GM23338 (cell line): ENCODE measurements around the gene ARHGEF1. TPM values are rescaled to one million over a fixed set of nuclear protein-coding genes. Genes with fewer than 3 reads are reported as not detected.
A peak's percentile ranks its signal among the peaks of the same experiment; 100 is the strongest.

Experiments used
- ATAC-seq: fragments of 200-7000 bp; cut with Tn5 transposase; 3 replicates; pipeline ENCODE4 v1.9.1; 2020
- DNase-seq: peaks from one replicate; pipeline ENCODE4 v3.0.0-alpha.2; 2015; ENCODE audit warnings: low spot score
- H2AFZ ChIP-seq: fragments of 200-600 bp; sonication (generic); 2 replicates; pipeline ENCODE4 v1.8.0; 2016; ENCODE audit warnings: antibody characterized with exemption, mild to moderate bottlenecking, moderate library complexity
- H3F3A ChIP-seq: fragments of 200-600 bp; sonication (generic); replicated peaks from 2 replicates; pipeline ENCODE4 v1.8.0; 2017; ENCODE audit warnings: antibody characterized with exemption, mixed run types, low read depth
- H3K27ac ChIP-seq: fragments of 200-600 bp; sonication (generic); 2 replicates; pipeline ENCODE4 v1.6.1; 2016; ENCODE audit warnings: low read depth
- H3K27me3 ChIP-seq: fragments of 200-600 bp; sonication (generic); 2 replicates; pipeline ENCODE4 v1.8.0; 2016; ENCODE audit warnings: mild to moderate bottlenecking, mixed run types, moderate library complexity; ENCODE audit not compliant: insufficient read depth
- H3K36me3 ChIP-seq: fragments of 200-600 bp; sonication (generic); 2 replicates; pipeline ENCODE4 v1.8.0; 2016; ENCODE audit warnings: mild to moderate bottlenecking; ENCODE audit not compliant: insufficient read depth
- H3K4me1 ChIP-seq: fragments of 200-600 bp; sonication (generic); 2 replicates; pipeline ENCODE4 v1.8.0; 2016; ENCODE audit warnings: mild to moderate bottlenecking, moderate library complexity; ENCODE audit not compliant: insufficient read depth
- H3K4me2 ChIP-seq: fragments of 200-600 bp; sonication (generic); 2 replicates; pipeline ENCODE4 v1.7.1; 2017; ENCODE audit warnings: mixed run types
- H3K4me3 ChIP-seq: fragments of 200-600 bp; sonication (generic); 2 replicates; pipeline ENCODE4 v1.6.1; 2016; ENCODE audit warnings: mixed run types
- H3K79me2 ChIP-seq: fragments of 200-600 bp; sonication (generic); replicated peaks from 2 replicates; pipeline ENCODE4 v1.8.0; 2017; ENCODE audit warnings: mild to moderate bottlenecking; ENCODE audit not compliant: insufficient read depth
- H3K9me2 ChIP-seq: fragments of 200-600 bp; sonication (generic); 2 replicates; pipeline ENCODE4 v1.8.0; 2017; ENCODE audit not compliant: insufficient read depth
- H4K20me1 ChIP-seq: fragments of 200-600 bp; sonication (generic); replicated peaks from 2 replicates; pipeline ENCODE4 v1.8.0; 2017; ENCODE audit warnings: mild to moderate bottlenecking; ENCODE audit not compliant: insufficient read depth
- H3K27ac Mint-ChIP-seq: 2 replicates; pipeline ENCODE4 v1.8.0; 2020; ENCODE audit warnings: inconsistent platforms, mild to moderate bottlenecking, moderate library complexity, mixed read lengths
- H3K27me3 Mint-ChIP-seq: 3 replicates; pipeline ENCODE4 v1.8.0; 2022; ENCODE audit warnings: low read depth, mild to moderate bottlenecking, moderate library complexity, mixed read lengths, inconsistent platforms; ENCODE audit not compliant: insufficient read depth, poor library complexity
- H3K36me3 Mint-ChIP-seq: 3 replicates; pipeline ENCODE4 v1.8.0; 2021; ENCODE audit warnings: low read depth, mild to moderate bottlenecking, inconsistent platforms, moderate library complexity, mixed read lengths
- H3K4me1 Mint-ChIP-seq: 3 replicates; pipeline ENCODE4 v1.8.0; 2020; ENCODE audit warnings: mild to moderate bottlenecking, inconsistent platforms, mixed read lengths
- H3K4me3 Mint-ChIP-seq: 3 replicates; pipeline ENCODE4 v1.8.0; 2021; ENCODE audit warnings: moderate library complexity, mild to moderate bottlenecking, inconsistent platforms, mixed read lengths
- H3K9me3 Mint-ChIP-seq: 3 replicates; pipeline ENCODE4 v1.8.0; 2020; ENCODE audit warnings: moderate library complexity, mild to moderate bottlenecking, inconsistent platforms, mixed read lengths
- CREB1 ChIP-seq: fragments of 250-450 bp; sonication (Bioruptor Pico); IDR thresholded peaks from 2 replicates; pipeline ENCODE4 v1.5.0; 2020; ENCODE audit warnings: low read depth, mild to moderate bottlenecking, moderate library complexity
- CTCF ChIP-seq, 2 experiments: fragments of 200-600 bp in 1 of 2; sonication (generic) in 1 of 2; conservative IDR thresholded peaks; 2 replicates each; pipeline versions ENCODE4 v1.5.1 to v1.6.1; 2016 to 2017; ENCODE audit warnings: antibody characterized with exemption in 2 of 2, low read depth in 2 of 2, mild to moderate bottlenecking in 2 of 2, moderate library complexity in 1 of 2
- ETS1 ChIP-seq: IDR thresholded peaks from 2 replicates; pipeline ENCODE4 v1.6.1; 2016; ENCODE audit warnings: antibody characterized with exemption
- EZH2 ChIP-seq: fragments of 200-600 bp; sonication (generic); IDR thresholded peaks from one replicate; pipeline ENCODE4 v1.8.0; 2017; ENCODE audit warnings: antibody characterized with exemption, mild to moderate bottlenecking, low read depth; ENCODE audit not compliant: unreplicated experiment
- EZH2phosphoT487 ChIP-seq: fragments of 200-600 bp; sonication (generic); IDR thresholded peaks from one replicate; pipeline ENCODE4 v1.8.1; 2018; ENCODE audit warnings: antibody characterized with exemption; ENCODE audit not compliant: unreplicated experiment
- JUNB ChIP-seq: IDR thresholded peaks from one replicate; pipeline ENCODE4 v1.6.1; 2016; ENCODE audit warnings: antibody characterized with exemption; ENCODE audit not compliant: unreplicated experiment
- NANOG ChIP-seq: IDR thresholded peaks from 2 replicates; pipeline ENCODE4 v1.6.1; 2016; ENCODE audit warnings: antibody characterized with exemption, borderline replicate concordance
- POLR2AphosphoS5 ChIP-seq: IDR thresholded peaks from 2 replicates; pipeline ENCODE4 v1.6.1; 2016; ENCODE audit warnings: antibody characterized with exemption, low read depth
- REST ChIP-seq: IDR thresholded peaks from one replicate; pipeline ENCODE4 v1.6.1; 2018; ENCODE audit warnings: antibody characterized with exemption; ENCODE audit not compliant: unreplicated experiment
- ZNF114 ChIP-seq: fragments of 250-450 bp; sonication (Bioruptor Pico); IDR thresholded peaks from 2 replicates; pipeline ENCODE4 v1.5.0; 2020; ENCODE audit warnings: mild to moderate bottlenecking, moderate library complexity
- ZNF331 ChIP-seq: fragments of 250-450 bp; sonication (Bioruptor Pico); IDR thresholded peaks from 2 replicates; pipeline ENCODE4 v1.5.0; 2020; ENCODE audit warnings: low read depth, mild to moderate bottlenecking, moderate library complexity
- polyA plus RNA-seq: library from polyadenylated mRNA; unstranded; fragments of >200 nt; fragmentation: Nextera tagmentation; extraction: Ambion mirVana; gene quantifications from 2 replicates; pipeline ENCODE4 v1.2.1, GENCODE V29; 2016
- total RNA-seq: library from RNA; depleted of rRNA; stranded (reverse); fragments of >200 nt; shearing (Covaris generic); gene quantifications from 2 replicates; pipeline ENCODE4 v1.2.3, GENCODE V29; 2014

Gene ARHGEF1
- total and polyA plus RNA-seq, 2 experiments from 2014 or later = 41.3 to 44.7 TPM

GRCh38 chr19:41930926-41931592 is 48.1 kb downstream of the ARHGEF1 start:
- H3K4me1 Mint-ChIP-seq = peaks cover 42% of the 10 kb centered on the region
- peak; percentile 65 for ATAC-seq

GRCh38 chr19:41932259-41932719 is 49.3 kb downstream of the ARHGEF1 start:
- ATAC-seq = no peak; the same call in 1 of the 3 replicates
- Histone ChIP-seq H3K27me3 (peaks cover 100% of the 10 kb centered on the region), H3K36me3 (no peaks in the 10 kb centered on the region), H3K79me2 (no peaks in the 10 kb centered on the region), H3K9me2 (no peaks in the 10 kb centered on the region), H3F3A (peaks cover 22% of the 10 kb centered on the region), H3K4me1 (peaks cover 18% of the 10 kb centered on the region), H3K4me2 (peak overlapping the region; percentile 65), H4K20me1 (peaks cover 21% of the 10 kb centered on the region), H2AFZ (no peak overlapping the region), H3K27ac (no peak overlapping the region), H3K4me3 (0 out of 2 replicates have a peak overlapping the region, but pooled peaks have one; percentile 28)
- peaks cover 79% of the 10 kb centered on the region for H3K27me3 Mint-ChIP-seq
- peaks cover 42% of the 10 kb centered on the region for H3K4me1 Mint-ChIP-seq
- peak; percentile 45 for DNase-seq
- H3K4me3 Mint-ChIP-seq = no peak overlapping the region
- no peak overlapping the region for H3K27ac Mint-ChIP-seq
- H3K36me3 Mint-ChIP-seq = no peaks in the 10 kb centered on the region
- H3K9me3 Mint-ChIP-seq = no peaks in the 10 kb centered on the region; the same call in 1 of the 3 replicates
- TF ChIP-seq ZNF114 (no peak), EZH2 (no peak), ETS1 (no peak), CREB1 (CRISPR knock-in tag) (no peak), JUNB (no peak), EZH2phosphoT487 (no peak), ZNF331 (no peak), POLR2AphosphoS5 (no peak), REST (no peak)

More at GRCh38 chr19:41930926-41931592, 48.1 kb downstream of the ARHGEF1 start:
- H3F3A ChIP-seq = peaks cover 22% of the 10 kb centered on the region
- no peak overlapping the region for H2AFZ ChIP-seq
- H3K9me2 ChIP-seq = no peaks in the 10 kb centered on the region
- no peaks in the 10 kb centered on the region for H3K79me2 ChIP-seq
- H3K27me3 ChIP-seq = peaks cover 100% of the 10 kb centered on the region
- Mint-ChIP-seq H3K27me3 (peaks cover 71% of the 10 kb centered on the region), H3K4me3 (no peak overlapping the region; the same call in 2 of the 3 replicates), H3K27ac (no peak overlapping the region), H3K9me3 (no peaks in the 10 kb centered on the region; the same call in 1 of the 3 replicates), H3K36me3 (no peaks in the 10 kb centered on the region)
- peak overlapping the region; percentile 65 for H3K4me2 ChIP-seq
- H3K27ac ChIP-seq = no peak overlapping the region
- H3K4me1 ChIP-seq = peaks cover 23% of the 10 kb centered on the region
- peak; percentile 87 for DNase-seq
- no peaks in the 10 kb centered on the region for H3K36me3 ChIP-seq
- H4K20me1 ChIP-seq = peaks cover 21% of the 10 kb centered on the region
- H3K4me3 ChIP-seq = peak overlapping the region; percentile 28; the same call in 1 of the 2 replicates
- TF ChIP-seq CTCF (conservative IDR thresholded peaks at IDR 0.05; ENCODE audit: low read depth in 2 of 2) (peak; percentile 69 to 70), NANOG (peak; percentile 84), CREB1 (CRISPR knock-in tag) (no peak), EZH2 (no peak)
